OCI-LY7 (cell line): ENCODE data around the gene EPHA10.

Experiments used
- EZH2phosphoT487 ChIP-seq: fragments of 200-600 bp; sonication (generic); IDR thresholded peaks from 2 replicates; pipeline ENCODE4 v1.6.1; 2018; ENCODE audit warnings: low read depth, borderline replicate concordance, mild to moderate bottlenecking, mixed run types, antibody characterized with exemption, low read length, moderate library complexity, mixed read lengths
- TF ChIP-seq, protein P1 (sequence below): fragments of 200-600 bp; sonication (generic); conservative IDR thresholded peaks from 2 replicates; pipeline ENCODE4 v1.5.1; 2014; ENCODE audit warnings: mild to moderate bottlenecking, antibody characterized with exemption, low read length, moderate library complexity, mixed read lengths

DNA sequence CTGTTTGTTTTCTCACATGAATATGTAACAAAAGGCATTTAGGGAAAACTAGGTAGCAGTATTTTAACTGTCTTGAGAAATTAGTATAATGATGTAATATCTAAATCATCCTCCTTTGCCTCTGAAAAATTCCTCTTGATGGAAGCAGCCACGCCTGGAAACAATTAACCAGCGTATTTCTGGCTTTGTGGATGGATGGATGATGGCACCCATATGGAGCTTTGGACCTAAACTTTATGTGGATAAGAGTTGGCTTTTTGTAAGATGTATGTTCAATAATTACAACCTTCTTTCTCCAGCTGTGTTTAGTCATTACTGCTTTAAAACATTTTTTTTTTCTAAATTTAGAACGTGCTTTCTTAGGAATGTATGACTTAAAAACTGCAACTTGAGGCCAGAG lies 60.0 kb downstream of the EPHA10 start:
- TF ChIP-seq, protein P1, sequence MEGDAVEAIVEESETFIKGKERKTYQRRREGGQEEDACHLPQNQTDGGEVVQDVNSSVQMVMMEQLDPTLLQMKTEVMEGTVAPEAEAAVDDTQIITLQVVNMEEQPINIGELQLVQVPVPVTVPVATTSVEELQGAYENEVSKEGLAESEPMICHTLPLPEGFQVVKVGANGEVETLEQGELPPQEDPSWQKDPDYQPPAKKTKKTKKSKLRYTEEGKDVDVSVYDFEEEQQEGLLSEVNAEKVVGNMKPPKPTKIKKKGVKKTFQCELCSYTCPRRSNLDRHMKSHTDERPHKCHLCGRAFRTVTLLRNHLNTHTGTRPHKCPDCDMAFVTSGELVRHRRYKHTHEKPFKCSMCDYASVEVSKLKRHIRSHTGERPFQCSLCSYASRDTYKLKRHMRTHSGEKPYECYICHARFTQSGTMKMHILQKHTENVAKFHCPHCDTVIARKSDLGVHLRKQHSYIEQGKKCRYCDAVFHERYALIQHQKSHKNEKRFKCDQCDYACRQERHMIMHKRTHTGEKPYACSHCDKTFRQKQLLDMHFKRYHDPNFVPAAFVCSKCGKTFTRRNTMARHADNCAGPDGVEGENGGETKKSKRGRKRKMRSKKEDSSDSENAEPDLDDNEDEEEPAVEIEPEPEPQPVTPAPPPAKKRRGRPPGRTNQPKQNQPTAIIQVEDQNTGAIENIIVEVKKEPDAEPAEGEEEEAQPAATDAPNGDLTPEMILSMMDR: no peak
- no peak for TF ChIP-seq EZH2phosphoT487
